HG03280 (cell line): Measurements from ENCODE around the gene ROBO4.

Experiments
- ATAC-seq: cut with Tn5 transposase; IDR thresholded peaks from one replicate; pipeline ENCODE4 v1.9.1; 2021; ENCODE audit warnings: mild to moderate bottlenecking, moderate library complexity; ENCODE audit not compliant: unreplicated experiment

ROBO4 gene

GRCh38 chr11:124897674-124898262 is at the start of gene ROBO4:
Gene ROBO4, minus strand, starts transcription at chr11:124897865. Its CDS starts 70 bp downstream, at chr11:124897795.
- no peak for ATAC-seq

GRCh38 chr11:124946735-124947141 is 49.1 kb upstream of the ROBO4 start:
- ATAC-seq = no peak

- no peak for ATAC-seq
These were observed 48.2 kb upstream of the ROBO4 start for GRCh38 chr11:124945826-124946225.

- ATAC-seq = no peak
These were observed 46.9 kb upstream of the ROBO4 start for GRCh38 chr11:124944565-124944964.

- no peak for ATAC-seq
These were observed 46.1 kb upstream of the ROBO4 start for GRCh38 chr11:124943741-124944140.

- ATAC-seq = no peak
These were observed 45.6 kb upstream of the ROBO4 start for GRCh38 chr11:124943254-124943616.

GRCh38 chr11:124942466-124943253 is 45.0 kb upstream of the ROBO4 start:
- ATAC-seq = no peak

- ATAC-seq = no peak
These were observed 44.0 kb upstream of the ROBO4 start for GRCh38 chr11:124941703-124942102.

GRCh38 chr11:124938970-124939369 is 41.3 kb upstream of the ROBO4 start:
- ATAC-seq = no peak

GRCh38 chr11:124938206-124938765 is 40.6 kb upstream of the ROBO4 start:
- ATAC-seq = no peak

GRCh38 chr11:124937336-124937935 is 39.8 kb upstream of the ROBO4 start:
- no peak for ATAC-seq

GRCh38 chr11:124935548-124936514 is 38.2 kb upstream of the ROBO4 start, which contains the start of gene HEPACAM:
Gene HEPACAM, minus strand, starts transcription at chr11:124936047. Its CDS starts 41 bp downstream, at chr11:124936006.
- ATAC-seq = no peak

GRCh38 chr11:124934862-124935547 is 37.3 kb upstream of the ROBO4 start:
- ATAC-seq = no peak

- peak; percentile 83 for ATAC-seq
These were observed 33.1 kb upstream of the ROBO4 start for GRCh38 chr11:124930799-124931198.

GRCh38 chr11:124928942-124929665 is 31.4 kb upstream of the ROBO4 start:
- no peak for ATAC-seq

- ATAC-seq = no peak
These were observed 25.6 kb upstream of the ROBO4 start for GRCh38 chr11:124923296-124923695.

- no peak for ATAC-seq
These were observed 25.2 kb upstream of the ROBO4 start for GRCh38 chr11:124922831-124923230.

GRCh38 chr11:124920870-124921609 is 23.4 kb upstream of the ROBO4 start:
- peak; percentile 48 for ATAC-seq

- ATAC-seq = no peak
These were observed 22.7 kb upstream of the ROBO4 start for GRCh38 chr11:124920356-124920755.
